Duodenal mucosa (tissue), 2 donors: ENCODE data around the gene HMCN1.

Source experiments
- H3K27ac ChIP-seq: one replicate; pipeline ENCODE4 v1.7.0; 2013; ENCODE audit warnings: low read depth, low read length
- H3K27me3 ChIP-seq, 2 donors: one replicate each; pipeline ENCODE4 v1.7.0; 2013; ENCODE audit warnings: low read length in 2 of 2, control low read depth in 1 of 2; ENCODE audit not compliant: insufficient read depth in 2 of 2, control insufficient read depth in 1 of 2
- H3K36me3 ChIP-seq, 2 donors: one replicate each; pipeline ENCODE4 v1.7.0; 2013; ENCODE audit warnings: low read length in 2 of 2, control low read depth in 1 of 2; ENCODE audit not compliant: insufficient read depth in 2 of 2, control insufficient read depth in 1 of 2
- H3K4me1 ChIP-seq, 2 donors: one replicate each; pipeline ENCODE4 v1.7.0; 2013; ENCODE audit warnings: low read length in 2 of 2, control low read depth in 1 of 2; ENCODE audit not compliant: insufficient read depth in 2 of 2, control insufficient read depth in 1 of 2
- H3K4me3 ChIP-seq, 2 donors: one replicate each; pipeline ENCODE4 v1.7.0; 2013; ENCODE audit warnings: low read length in 2 of 2, low read depth in 1 of 2
- H3K9ac ChIP-seq, 2 donors: one replicate each; pipeline ENCODE4 v1.7.0; 2013; ENCODE audit warnings: low read length in 2 of 2, low read depth in 1 of 2
- H3K9me3 ChIP-seq, 2 donors: one replicate each; pipeline ENCODE4 v1.7.0; 2013; ENCODE audit warnings: low read length in 2 of 2, control low read depth in 1 of 2; ENCODE audit not compliant: control insufficient read depth in 1 of 2

Gene HMCN1

DNA sequence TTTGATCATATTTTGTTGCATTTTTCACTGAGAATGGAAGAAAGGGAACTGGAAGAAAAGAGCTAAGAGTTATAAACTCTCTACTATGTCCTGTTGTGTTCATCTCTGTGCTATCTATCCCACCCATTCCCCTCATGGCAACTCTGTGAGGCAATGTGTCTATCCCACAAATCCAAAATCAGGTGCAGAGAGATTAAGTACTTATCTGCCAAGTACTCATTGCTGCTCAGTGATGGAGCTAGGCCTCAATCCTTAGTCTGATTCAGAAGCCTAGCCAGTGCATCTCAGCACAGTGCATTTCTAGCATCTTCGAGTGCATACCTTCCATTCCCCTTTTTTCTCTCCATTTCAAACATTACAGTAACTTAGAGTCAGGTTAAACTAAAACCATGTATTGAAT is 370.3 kb downstream of the HMCN1 start:
- Histone ChIP-seq H3K36me3 (no peaks in the 10 kb centered on the region), H3K9me3 (no peaks in the 10 kb centered on the region), H3K4me1 (no peaks in the 10 kb centered on the region), H3K4me3 (no peak overlapping the region), H3K9ac (no peak overlapping the region), H3K27me3 (no peaks in the 10 kb centered on the region), H3K27ac (no peak overlapping the region)

DNA sequence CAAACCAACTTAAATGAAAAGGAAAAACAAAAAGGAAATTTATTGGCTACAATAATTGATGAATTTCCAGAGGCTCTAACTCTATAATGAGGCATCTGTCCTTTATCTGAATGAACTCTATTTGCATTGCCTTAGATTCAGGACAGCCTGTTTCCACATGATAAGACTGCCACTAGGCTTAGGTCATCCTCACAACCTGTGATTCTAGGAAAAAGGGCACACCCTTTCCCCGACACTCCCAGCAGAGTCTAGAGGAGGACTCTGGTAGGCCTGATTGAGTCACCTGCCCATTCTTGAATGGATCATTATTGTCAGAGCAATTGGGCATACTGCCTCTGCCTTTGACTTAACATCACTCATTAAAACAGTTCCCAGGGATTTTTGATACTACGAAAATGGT is 378.1 kb downstream of the HMCN1 start:
- H3K9ac ChIP-seq, result no peak overlapping the region
- no peaks in the 10 kb centered on the region for H3K36me3 ChIP-seq
- H3K27me3 ChIP-seq, result no peaks in the 10 kb centered on the region
- H3K4me3 ChIP-seq, result no peak overlapping the region
- H3K4me1 ChIP-seq, result no peaks in the 10 kb centered on the region
- no peak overlapping the region for H3K27ac ChIP-seq
- no peaks in the 10 kb centered on the region for H3K9me3 ChIP-seq

DNA sequence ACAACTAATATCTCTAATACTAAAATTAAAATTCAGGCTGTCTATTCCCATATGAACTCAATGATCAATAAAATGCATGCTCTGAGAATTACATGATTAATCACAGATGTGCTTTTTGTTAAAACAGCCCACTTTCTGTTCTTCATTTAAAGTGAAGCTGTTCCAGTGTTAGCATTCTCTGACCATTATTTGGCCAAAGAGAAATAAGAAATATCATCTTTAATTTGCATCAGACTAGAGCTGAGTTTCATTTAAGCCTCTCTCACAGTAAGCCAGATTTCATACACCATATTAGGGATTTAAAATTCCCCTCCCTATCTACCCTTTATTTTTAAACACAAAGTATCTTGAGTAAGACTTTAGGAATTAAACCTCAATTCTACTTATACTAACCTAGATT is 379.3 kb downstream of the HMCN1 start:
- H3K27ac ChIP-seq, result no peak overlapping the region
- H3K9me3 ChIP-seq, result no peaks in the 10 kb centered on the region
- H3K36me3 ChIP-seq, result no peaks in the 10 kb centered on the region
- H3K4me3 ChIP-seq, result no peak overlapping the region
- no peak overlapping the region for H3K9ac ChIP-seq
- no peaks in the 10 kb centered on the region for H3K27me3 ChIP-seq
- no peaks in the 10 kb centered on the region for H3K4me1 ChIP-seq

DNA sequence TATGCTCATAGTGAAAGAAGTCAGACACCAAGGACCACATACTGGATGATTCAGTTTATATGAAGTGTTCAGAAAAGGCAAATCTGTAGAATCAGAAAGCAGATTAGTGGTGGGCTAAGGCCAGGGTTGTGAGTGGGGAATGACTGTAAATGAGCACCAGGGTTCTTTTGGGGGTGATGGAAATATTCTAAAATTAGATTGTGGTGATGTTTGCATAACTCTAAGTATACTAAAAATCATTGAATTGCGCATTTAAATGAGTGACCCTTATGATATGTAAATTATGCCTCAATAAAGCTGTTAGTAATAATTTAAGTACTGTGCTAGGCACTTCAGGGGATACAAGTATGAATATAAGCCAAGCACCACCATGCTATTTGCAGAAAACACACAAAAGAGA is 384.5 kb downstream of the HMCN1 start:
- H3K9me3 ChIP-seq, result no peaks in the 10 kb centered on the region
- H3K27me3 ChIP-seq, result no peaks in the 10 kb centered on the region
- no peak overlapping the region for H3K27ac ChIP-seq
- H3K4me1 ChIP-seq, result no peaks in the 10 kb centered on the region
- H3K9ac ChIP-seq, result no peak overlapping the region
- no peaks in the 10 kb centered on the region for H3K36me3 ChIP-seq
- H3K4me3 ChIP-seq, result no peak overlapping the region

DNA sequence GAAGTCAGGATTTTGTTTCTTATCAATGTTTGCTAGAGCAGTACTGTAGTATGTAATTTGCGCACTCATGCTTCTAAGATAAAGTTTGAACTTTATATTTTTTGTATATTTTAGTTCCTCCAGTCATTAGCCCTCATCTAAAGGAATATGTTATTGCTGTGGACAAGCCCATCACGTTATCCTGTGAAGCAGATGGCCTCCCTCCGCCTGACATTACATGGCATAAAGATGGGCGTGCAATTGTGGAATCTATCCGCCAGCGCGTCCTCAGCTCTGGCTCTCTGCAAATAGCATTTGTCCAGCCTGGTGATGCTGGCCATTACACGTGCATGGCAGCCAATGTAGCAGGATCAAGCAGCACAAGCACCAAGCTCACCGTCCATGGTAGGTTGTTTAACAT is 388.6 kb downstream of the HMCN1 start:
- Histone ChIP-seq H3K36me3 (no peaks in the 10 kb centered on the region), H3K27ac (no peak overlapping the region), H3K9ac (no peak overlapping the region), H3K9me3 (no peaks in the 10 kb centered on the region), H3K27me3 (no peaks in the 10 kb centered on the region), H3K4me1 (no peaks in the 10 kb centered on the region), H3K4me3 (no peak overlapping the region)

DNA sequence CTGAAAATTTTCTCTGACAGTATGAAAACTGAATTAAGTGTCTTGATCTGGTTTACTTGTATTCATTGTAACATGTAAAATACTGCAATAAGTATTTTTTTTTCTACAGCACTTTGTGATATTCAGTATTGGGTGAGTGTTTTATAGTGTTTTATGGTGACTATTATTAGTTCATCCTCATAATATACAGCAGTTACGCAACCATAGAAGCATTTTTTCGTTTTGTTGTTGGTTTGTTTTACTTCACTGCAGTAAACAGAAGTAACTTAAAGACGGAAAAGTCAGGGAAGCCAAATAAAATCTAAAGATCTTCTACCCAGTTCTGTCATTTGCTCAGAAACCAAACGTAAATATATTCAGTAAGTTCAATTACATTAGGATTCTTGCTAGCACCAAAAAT is 390.8 kb downstream of the HMCN1 start:
- no peaks in the 10 kb centered on the region for H3K27me3 ChIP-seq
- no peak overlapping the region for H3K9ac ChIP-seq
- H3K4me1 ChIP-seq, result no peaks in the 10 kb centered on the region
- H3K4me3 ChIP-seq, result no peak overlapping the region
- no peak overlapping the region for H3K27ac ChIP-seq
- H3K36me3 ChIP-seq, result no peaks in the 10 kb centered on the region
- no peaks in the 10 kb centered on the region for H3K9me3 ChIP-seq

DNA sequence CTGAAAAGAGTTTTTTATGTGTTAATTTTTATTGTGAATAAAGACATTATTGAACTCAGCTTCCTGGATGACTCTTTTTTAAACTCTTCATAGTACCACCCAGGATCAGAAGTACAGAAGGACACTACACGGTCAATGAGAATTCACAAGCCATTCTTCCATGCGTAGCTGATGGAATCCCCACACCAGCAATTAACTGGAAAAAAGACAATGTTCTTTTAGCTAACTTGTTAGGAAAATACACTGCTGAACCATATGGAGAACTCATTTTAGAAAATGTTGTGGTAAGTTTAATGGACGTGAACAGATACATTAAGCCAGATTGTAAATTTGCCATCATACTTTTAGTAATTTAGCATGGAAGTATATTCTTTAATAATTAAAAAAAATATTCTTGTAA is 391.3 kb downstream of the HMCN1 start:
- no peaks in the 10 kb centered on the region for H3K9me3 ChIP-seq
- no peaks in the 10 kb centered on the region for H3K27me3 ChIP-seq
- H3K27ac ChIP-seq, result no peak overlapping the region
- no peak overlapping the region for H3K9ac ChIP-seq
- H3K4me1 ChIP-seq, result no peaks in the 10 kb centered on the region
- no peak overlapping the region for H3K4me3 ChIP-seq
- H3K36me3 ChIP-seq, result no peaks in the 10 kb centered on the region

DNA sequence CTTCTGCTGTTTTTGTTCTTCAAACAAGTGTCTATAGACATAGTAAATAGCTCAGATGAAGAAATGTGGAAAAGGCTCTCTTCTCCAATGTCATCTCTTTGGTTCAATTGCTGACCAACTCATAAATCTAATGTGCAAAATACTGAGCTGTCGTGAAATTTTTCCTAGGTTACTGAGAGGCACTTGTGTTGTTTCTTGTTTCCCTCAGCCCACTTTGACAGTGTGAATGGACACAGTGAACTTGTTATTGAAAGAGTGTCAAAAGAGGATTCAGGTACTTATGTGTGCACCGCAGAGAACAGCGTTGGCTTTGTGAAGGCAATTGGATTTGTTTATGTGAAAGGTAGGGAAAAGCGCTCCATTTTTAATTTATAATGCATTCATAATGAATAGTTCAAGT is 395.6 kb downstream of the HMCN1 start:
- no peak overlapping the region for H3K4me3 ChIP-seq
- no peak overlapping the region for H3K9ac ChIP-seq
- H3K27ac ChIP-seq, result no peak overlapping the region
- no peaks in the 10 kb centered on the region for H3K36me3 ChIP-seq
- no peaks in the 10 kb centered on the region for H3K27me3 ChIP-seq
- H3K9me3 ChIP-seq, result no peaks in the 10 kb centered on the region
- no peaks in the 10 kb centered on the region for H3K4me1 ChIP-seq

DNA sequence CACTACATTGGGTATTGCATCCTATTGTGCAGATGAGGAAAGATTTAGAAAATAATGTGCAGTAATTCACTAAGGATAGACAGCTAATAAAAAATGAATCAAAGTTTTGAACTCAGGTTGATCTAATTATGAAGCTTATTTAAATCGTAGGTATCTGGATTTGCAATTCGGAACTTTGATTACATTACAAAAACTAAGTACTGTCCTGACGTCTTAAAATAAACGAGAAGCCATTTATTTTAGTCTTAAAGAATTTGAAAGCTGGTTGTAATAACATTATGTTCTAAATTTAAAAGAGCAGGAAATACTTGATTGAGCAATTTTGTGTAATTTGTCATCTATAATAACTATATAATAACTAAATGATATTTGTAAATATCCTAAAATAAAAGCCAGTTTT is 404.9 kb downstream of the HMCN1 start:
- Histone ChIP-seq H3K4me1 (no peaks in the 10 kb centered on the region), H3K27ac (no peak overlapping the region), H3K36me3 (no peaks in the 10 kb centered on the region), H3K27me3 (no peaks in the 10 kb centered on the region), H3K9me3 (no peaks in the 10 kb centered on the region), H3K4me3 (no peak overlapping the region), H3K9ac (no peak overlapping the region)

DNA sequence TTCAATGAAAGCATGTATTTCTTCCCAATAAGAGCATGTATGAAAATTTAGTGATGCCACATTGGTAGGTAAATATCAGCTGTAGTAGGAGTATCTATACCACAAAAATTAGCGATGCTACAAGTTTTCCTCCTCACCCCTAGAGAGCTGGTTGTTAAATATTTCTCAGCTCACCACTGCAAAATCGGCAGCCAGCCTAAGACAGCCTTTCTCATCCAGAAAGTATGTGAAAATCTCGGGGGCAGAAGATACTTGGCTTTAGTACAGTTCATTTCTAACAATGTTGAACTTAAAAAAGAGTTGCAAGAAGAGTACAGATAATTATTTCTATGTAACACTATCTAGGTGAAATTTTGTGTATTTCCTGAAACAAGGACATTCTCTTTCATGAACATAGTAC is 405.5 kb downstream of the HMCN1 start:
- H3K4me1 ChIP-seq, result no peaks in the 10 kb centered on the region
- no peaks in the 10 kb centered on the region for H3K9me3 ChIP-seq
- H3K27me3 ChIP-seq, result no peaks in the 10 kb centered on the region
- H3K27ac ChIP-seq, result no peak overlapping the region
- H3K4me3 ChIP-seq, result no peak overlapping the region
- no peak overlapping the region for H3K9ac ChIP-seq
- H3K36me3 ChIP-seq, result no peaks in the 10 kb centered on the region

DNA sequence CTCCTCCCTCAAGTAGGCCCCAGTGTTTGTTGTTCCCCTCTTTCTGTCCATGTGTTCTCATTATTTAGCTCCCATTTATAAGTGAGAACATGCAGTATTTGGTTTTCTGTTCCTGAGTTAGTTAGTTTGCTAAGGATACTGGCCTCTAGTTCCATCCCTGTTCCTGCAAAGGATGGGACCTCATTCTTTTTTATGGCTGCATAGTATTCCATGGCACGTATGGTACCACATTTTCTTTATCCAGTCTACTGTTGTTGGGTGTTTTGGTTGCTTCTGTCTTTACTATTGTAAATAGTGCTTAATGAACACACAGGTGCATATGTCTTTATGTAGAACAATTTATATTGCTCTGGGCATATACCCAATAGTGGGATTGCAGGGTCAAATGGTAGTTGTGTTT is 408.0 kb downstream of the HMCN1 start:
- Histone ChIP-seq H3K27me3 (no peaks in the 10 kb centered on the region), H3K4me1 (no peaks in the 10 kb centered on the region), H3K4me3 (no peak overlapping the region), H3K9me3 (no peaks in the 10 kb centered on the region), H3K36me3 (no peaks in the 10 kb centered on the region), H3K27ac (no peak overlapping the region), H3K9ac (no peak overlapping the region)
